Measurements from ENCODE around the gene PLXDC1. TPM values are rescaled to one million over a fixed set of nuclear protein-coding genes. Genes with fewer than 3 reads are reported as not detected.

The PLXDC1 gene
- total RNA-seq, 1 experiment from 2014 or later: 2.0 TPM

GRCh38 chr17:39139561-39139960 lies 11.9 kb downstream of the PLXDC1 start:
- Histone ChIP-seq H2BK20ac (ENCODE audit: low read depth, low read length, poor library complexity, severe bottlenecking) (no peak overlapping the region), H3T11ph (ENCODE audit: low read length) (no peak overlapping the region), H3K23ac (ENCODE audit: insufficient read length, low read depth, low read length) (no peak overlapping the region), H3K27ac (ENCODE audit: insufficient read length, low read depth, low read length) (no peak overlapping the region), H4K91ac (ENCODE audit: insufficient read length, low read depth, low read length) (no peak overlapping the region), H2BK15ac (ENCODE audit: low read depth, low read length) (no peak overlapping the region), H3K9ac (ENCODE audit: extremely low read depth, insufficient read length, low read length) (no peak overlapping the region), H3K18ac (ENCODE audit: insufficient read length, low read depth, low read length) (no peak overlapping the region), H4K5ac (ENCODE audit: insufficient read length, low read depth, low read length) (no peak overlapping the region), H2AK5ac (ENCODE audit: insufficient read length, low read length) (no peak overlapping the region), H2BK12ac (ENCODE audit: insufficient read length, low read depth, low read length) (no peak overlapping the region), H3K23me2 (ENCODE audit: insufficient read length, low read depth, low read length, poor library complexity, severe bottlenecking) (no peaks in the 10 kb centered on the region), H3K14ac (ENCODE audit: insufficient read depth, low read length) (no peak overlapping the region), H3K9me3 (ENCODE audit: control insufficient read depth, low read depth, low read length) (no peaks in the 10 kb centered on the region), H2BK5ac (ENCODE audit: insufficient read length, low read length) (no peak overlapping the region), H3K56ac (ENCODE audit: insufficient read length, low read depth, low read length) (no peak overlapping the region), H2AFZ (ENCODE audit: low read length) (no peak overlapping the region), H2BK120ac (ENCODE audit: low read depth, low read length, poor library complexity, severe bottlenecking) (no peak overlapping the region), H3K79me2 (ENCODE audit: insufficient read depth, low read length) (no peaks in the 10 kb centered on the region), H4K8ac (replicated peaks; ENCODE audit: insufficient read length, low read depth, low read length) (no peak overlapping the region), H3K79me1 (ENCODE audit: insufficient read depth, low read depth, low read length, poor library complexity, severe bottlenecking) (no peaks in the 10 kb centered on the region), H3K4me1 (ENCODE audit: insufficient read depth, low read length) (no peaks in the 10 kb centered on the region), H4K20me1 (ENCODE audit: control insufficient read depth, insufficient read depth, insufficient read length) (no peaks in the 10 kb centered on the region), H3K4me2 (ENCODE audit: insufficient read depth, insufficient read length, low read length) (no peak overlapping the region), H3K27me3 (ENCODE audit: insufficient read depth, low read length) (no peaks in the 10 kb centered on the region), H3K4ac (ENCODE audit: low read depth, low read length) (no peak overlapping the region)
- no peak overlapping the region for H3K27ac Mint-ChIP-seq
- DNase-seq: no peak
- no peaks in the 10 kb centered on the region; a peak in 2 of 5 replicates for H3K9me3 Mint-ChIP-seq
- H3K27me3 Mint-ChIP-seq (ENCODE audit: low read depth): peaks cover 6% of the 10 kb centered on the region
- no CpG with 5 or more reads among the region's 9 CpGs for WGBS (ENCODE audit: extremely low coverage, insufficient read length, low lambda C conversion rate)
- no peaks in the 10 kb centered on the region for H3K4me1 Mint-ChIP-seq
- TF ChIP-seq CTCF (conservative IDR thresholded peaks at IDR 0.05): no peak
- no peaks in the 10 kb centered on the region for H3K36me3 Mint-ChIP-seq (ENCODE audit: insufficient read depth in 1 of 3, low read depth in 3 of 3)
- no peak overlapping the region for H3K4me3 Mint-ChIP-seq
